OCI-LY3 (cell line): ENCODE measurements around the gene ASCC3.

Experiments
- H2AFZ ChIP-seq: fragments of 200-600, 300-600 bp; shearing (Covaris generic); 2 replicates; pipeline ENCODE4 v1.6.0; 2014; ENCODE audit warnings: antibody characterized with exemption, low read depth, low read length
- H3K27ac ChIP-seq: fragments of 200-600, 300-600 bp; sonication (generic); 2 replicates; pipeline ENCODE4 v1.5.1; 2014; ENCODE audit warnings: mild to moderate bottlenecking, low read length, moderate library complexity, mixed read lengths
- H3K27me3 ChIP-seq: fragments of 200-600, 300-600 bp; sonication (generic); 2 replicates; pipeline ENCODE4 v1.6.1; 2014; ENCODE audit warnings: low read depth, low read length, mixed read lengths
- H3K36me3 ChIP-seq: fragments of 200-600, 300-600 bp; sonication (generic); replicated peaks from 2 replicates; pipeline ENCODE3; 2014; ENCODE audit warnings: low read depth, low read length, mixed read lengths
- H3K4me1 ChIP-seq: fragments of 300-600, 200-600 bp; sonication (generic); 2 replicates; pipeline ENCODE4 v1.6.1; 2014; ENCODE audit warnings: low read length, mixed read lengths
- H3K4me2 ChIP-seq: fragments of 200-600, 300-600 bp; sonication (generic); 2 replicates; pipeline ENCODE4 v1.6.1; 2014; ENCODE audit warnings: low read length, mixed read lengths
- H3K4me3 ChIP-seq: fragments of 300-600, 200-600 bp; sonication (generic); 2 replicates; pipeline ENCODE4 v1.5.1; 2014; ENCODE audit warnings: antibody characterized with exemption, mild to moderate bottlenecking, low read length, moderate library complexity
- H3K79me2 ChIP-seq: fragments of 300-600, 200-600 bp; shearing (Covaris generic); 2 replicates; pipeline ENCODE4 v1.6.1; 2014; ENCODE audit warnings: mild to moderate bottlenecking, low read length, mixed read lengths
- H3K9ac ChIP-seq: fragments of 300-600, 200-600 bp; shearing (Covaris generic); 2 replicates; pipeline ENCODE4 v1.6.0; 2014; ENCODE audit warnings: mild to moderate bottlenecking, low read length, moderate library complexity
- H3K9me3 ChIP-seq: fragments of 200-600, 300-600 bp; shearing (Covaris generic); 2 replicates; pipeline ENCODE4 v1.6.1; 2014; ENCODE audit warnings: low read length, mixed read lengths; ENCODE audit not compliant: insufficient read depth
- H4K20me1 ChIP-seq: fragments of 200-600, 300-600 bp; sonication (generic); 2 replicates; pipeline ENCODE4 v1.6.1; 2016; ENCODE audit warnings: low read length, mixed read lengths; ENCODE audit not compliant: insufficient read depth
- EZH2phosphoT487 ChIP-seq: fragments of 200-600 bp; shearing (Covaris generic); IDR thresholded peaks from 2 replicates; pipeline ENCODE4 v1.6.1; 2018; ENCODE audit warnings: antibody characterized with exemption, mixed run types, low read depth
- TF ChIP-seq, protein P1 (sequence below): fragments of 200-600, 300-600 bp; sonication (generic); IDR thresholded peaks from 2 replicates; pipeline ENCODE4 v1.5.1; 2014; ENCODE audit warnings: antibody characterized with exemption, low read length, low read depth

Gene ASCC3

DNA sequence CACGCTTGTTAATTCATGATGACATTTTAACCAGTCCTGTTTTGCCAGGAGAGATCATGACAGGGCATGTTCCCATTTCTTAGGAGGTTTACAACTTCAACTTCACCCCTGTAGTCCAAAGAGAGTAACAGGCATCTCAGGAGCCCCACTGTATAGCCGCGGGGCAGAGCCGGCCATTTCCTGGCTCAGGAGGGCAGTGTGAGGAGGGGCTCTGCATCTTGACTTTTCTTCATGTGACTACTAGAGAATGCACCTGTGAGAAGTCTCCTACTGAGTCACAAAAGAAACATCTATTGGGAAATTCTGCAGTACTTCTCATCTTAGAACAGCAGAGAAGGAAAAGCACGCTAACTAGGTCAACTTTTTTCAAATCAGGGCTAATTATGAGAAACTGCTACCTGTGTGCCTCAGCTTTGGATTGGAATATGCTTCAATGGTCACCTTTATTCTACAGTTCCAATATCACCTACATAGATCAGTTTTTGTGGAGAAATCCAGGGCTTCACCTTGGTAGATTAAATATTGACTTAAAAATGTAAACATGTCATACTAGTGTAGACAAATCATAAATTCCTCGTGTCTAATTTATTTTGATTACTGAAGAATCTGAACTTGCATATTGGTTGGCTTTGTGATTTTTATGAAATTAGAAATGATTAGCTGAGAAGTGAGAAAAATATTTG is 387.8 kb downstream of the ASCC3 start:
- Histone ChIP-seq H3K4me2 (0 out of 2 replicates have a peak overlapping the region, but pooled peaks have one; percentile 20), H4K20me1 (no peaks in the 10 kb centered on the region), H3K4me3 (no peak overlapping the region), H2AFZ (peak overlapping the region; percentile 65; the same call in 1 of the 2 replicates), H3K27me3 (no peaks in the 10 kb centered on the region), H3K4me1 (peaks cover 6% of the 10 kb centered on the region), H3K27ac (no peak overlapping the region), H3K79me2 (no peaks in the 10 kb centered on the region), H3K36me3 (no peaks in the 10 kb centered on the region), H3K9me3 (no peaks in the 10 kb centered on the region), H3K9ac (no peak overlapping the region)
- TF ChIP-seq, protein P1, sequence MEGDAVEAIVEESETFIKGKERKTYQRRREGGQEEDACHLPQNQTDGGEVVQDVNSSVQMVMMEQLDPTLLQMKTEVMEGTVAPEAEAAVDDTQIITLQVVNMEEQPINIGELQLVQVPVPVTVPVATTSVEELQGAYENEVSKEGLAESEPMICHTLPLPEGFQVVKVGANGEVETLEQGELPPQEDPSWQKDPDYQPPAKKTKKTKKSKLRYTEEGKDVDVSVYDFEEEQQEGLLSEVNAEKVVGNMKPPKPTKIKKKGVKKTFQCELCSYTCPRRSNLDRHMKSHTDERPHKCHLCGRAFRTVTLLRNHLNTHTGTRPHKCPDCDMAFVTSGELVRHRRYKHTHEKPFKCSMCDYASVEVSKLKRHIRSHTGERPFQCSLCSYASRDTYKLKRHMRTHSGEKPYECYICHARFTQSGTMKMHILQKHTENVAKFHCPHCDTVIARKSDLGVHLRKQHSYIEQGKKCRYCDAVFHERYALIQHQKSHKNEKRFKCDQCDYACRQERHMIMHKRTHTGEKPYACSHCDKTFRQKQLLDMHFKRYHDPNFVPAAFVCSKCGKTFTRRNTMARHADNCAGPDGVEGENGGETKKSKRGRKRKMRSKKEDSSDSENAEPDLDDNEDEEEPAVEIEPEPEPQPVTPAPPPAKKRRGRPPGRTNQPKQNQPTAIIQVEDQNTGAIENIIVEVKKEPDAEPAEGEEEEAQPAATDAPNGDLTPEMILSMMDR, result no peak
- no peak for TF ChIP-seq EZH2phosphoT487

DNA sequence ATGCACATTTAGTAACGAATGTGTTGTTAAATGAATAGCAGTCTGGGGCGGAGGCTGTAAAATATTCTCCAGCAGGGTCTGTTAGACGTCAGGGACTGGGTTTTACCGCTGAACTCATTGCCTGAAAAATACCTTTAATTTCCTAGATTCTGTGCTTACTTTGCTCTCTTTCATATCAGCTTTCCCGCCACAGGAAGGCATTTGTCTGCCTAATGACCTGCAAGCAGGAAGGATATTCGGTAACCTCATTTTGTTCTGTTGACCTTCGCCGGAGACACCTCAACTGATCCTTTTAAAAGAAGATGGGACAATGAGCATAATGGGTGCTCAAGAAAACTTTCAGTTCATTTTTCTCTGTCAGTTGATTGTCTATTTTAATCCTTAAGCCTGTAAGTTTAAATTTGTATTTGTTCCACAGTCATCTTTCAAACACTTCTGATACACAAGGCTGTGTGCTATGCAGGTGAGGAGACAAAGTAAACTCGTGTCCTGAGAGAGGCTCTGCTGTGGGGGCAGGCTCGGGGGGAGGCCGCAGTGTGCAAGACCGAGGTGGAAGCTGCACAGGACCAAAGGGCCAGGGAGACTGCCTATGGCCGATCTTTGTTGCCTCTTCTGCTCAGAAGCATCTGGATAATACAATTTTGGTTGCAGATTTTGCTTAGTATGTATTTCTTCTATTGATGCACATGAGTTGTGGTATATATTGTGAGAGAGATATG is 389.0 kb downstream of the ASCC3 start:
- Histone ChIP-seq H3K4me2 (peak overlapping the region; percentile 18), H3K36me3 (no peaks in the 10 kb centered on the region), H3K9me3 (no peaks in the 10 kb centered on the region), H3K27ac (no peak overlapping the region), H3K4me1 (peaks cover 13% of the 10 kb centered on the region), H3K79me2 (no peaks in the 10 kb centered on the region), H3K27me3 (no peaks in the 10 kb centered on the region), H4K20me1 (no peaks in the 10 kb centered on the region), H3K4me3 (no peak overlapping the region), H3K9ac (no peak overlapping the region), H2AFZ (peak overlapping the region; percentile 39; the same call in 1 of the 2 replicates)
- TF ChIP-seq, protein P1, result no peak

DNA sequence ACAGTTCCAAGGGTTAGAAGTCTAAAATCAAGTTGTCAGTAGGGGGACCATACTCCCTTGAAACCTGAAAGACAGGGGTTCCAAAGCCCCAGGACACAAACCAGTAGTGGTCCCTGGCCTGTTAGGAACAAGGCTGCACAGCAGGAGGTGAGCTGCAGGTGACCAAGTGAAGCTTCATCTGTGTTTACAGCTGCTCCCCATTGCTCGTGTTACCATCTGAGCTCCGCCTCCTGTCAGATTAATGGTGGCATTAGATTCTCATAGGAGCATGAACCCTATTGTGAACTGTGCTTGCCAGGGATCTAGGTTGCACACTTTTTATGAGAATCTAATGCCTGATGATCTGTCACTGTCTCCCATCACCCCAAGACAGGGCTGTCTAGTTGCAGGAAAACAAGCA is 391.1 kb downstream of the ASCC3 start:
- no peaks in the 10 kb centered on the region for H3K27me3 ChIP-seq
- TF ChIP-seq EZH2phosphoT487, result no peak
- TF ChIP-seq, protein P1, result no peak

DNA sequence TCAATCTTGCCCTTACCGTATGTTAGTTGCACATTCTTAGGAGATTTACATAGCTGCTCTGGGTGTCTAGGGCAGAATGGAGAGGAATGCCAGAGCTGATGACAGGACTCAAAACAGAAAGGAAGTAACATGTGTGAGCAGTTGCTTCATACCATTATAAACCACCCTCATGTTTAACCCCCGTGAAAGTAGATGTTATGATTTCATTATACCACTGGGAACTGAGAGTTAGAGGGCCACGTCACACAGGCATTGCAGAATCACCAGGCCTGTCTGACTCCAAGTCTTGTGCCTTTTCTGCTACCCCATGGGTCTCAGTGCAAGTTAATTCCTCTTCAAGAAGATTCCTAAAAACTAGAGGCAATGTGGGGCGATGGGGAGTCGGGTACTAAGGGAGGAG is 392.9 kb downstream of the ASCC3 start:
- Histone ChIP-seq H3K27me3 (no peaks in the 10 kb centered on the region), H2AFZ (no peak overlapping the region), H3K27ac (no peak overlapping the region), H4K20me1 (no peaks in the 10 kb centered on the region), H3K4me1 (peaks cover 13% of the 10 kb centered on the region), H3K4me2 (peak overlapping the region; percentile 48), H3K79me2 (no peaks in the 10 kb centered on the region), H3K9ac (no peak overlapping the region), H3K9me3 (no peaks in the 10 kb centered on the region), H3K36me3 (no peaks in the 10 kb centered on the region), H3K4me3 (no peak overlapping the region)
- TF ChIP-seq, protein P1, result no peak
- TF ChIP-seq EZH2phosphoT487, result no peak

More for the DNA sequence above, 391.1 kb downstream of the ASCC3 start:
- no peaks in the 10 kb centered on the region for H4K20me1 ChIP-seq
- no peaks in the 10 kb centered on the region for H3K36me3 ChIP-seq
- no peak overlapping the region for H3K27ac ChIP-seq
- no peaks in the 10 kb centered on the region for H3K9me3 ChIP-seq
- no peak overlapping the region for H3K4me3 ChIP-seq
- H3K79me2 ChIP-seq, result no peaks in the 10 kb centered on the region
- H3K4me1 ChIP-seq, result peaks cover 13% of the 10 kb centered on the region
- H3K9ac ChIP-seq, result no peak overlapping the region
- no peak overlapping the region for H2AFZ ChIP-seq
- H3K4me2 ChIP-seq, result no peak overlapping the region
